ENCODE measurements around the gene GPR161. TPM values are rescaled to one million over a fixed set of nuclear protein-coding genes. Genes with fewer than 3 reads are reported as not detected.

The GPR161 gene
- polyA plus RNA-seq, 1 donor (not counting 4 experiments of a cell fraction or from before 2014, with no cell fraction given): 7.8 TPM

- DNase-seq (ENCODE audit: low read depth, low spot score) (no peak), FAIRE-seq (no peak)
- H3K27me3 ChIP-seq (ENCODE audit: control insufficient read depth, extremely low read depth, insufficient read depth, low read length): no peaks in the 10 kb centered on the region
- no peaks in the 10 kb centered on the region for H3K9me3 ChIP-seq (ENCODE audit: control insufficient read depth, low read depth, low read length)
- dilution Hi-C loops (cut with MboI; ENCODE audit: extremely low pct_ligation_motif_present, low sequenced_read_pairs): no loop called here
- no peaks in the 10 kb centered on the region for H3K79me2 ChIP-seq (ENCODE audit: control insufficient read depth, insufficient read depth, low read length)
- no peak for TF ChIP-seq CTCF (optimal IDR thresholded peaks at IDR 0.05 in 1 of 3, IDR thresholded peaks at IDR 0.05 in 1 of 3, conservative IDR thresholded peaks at IDR 0.05 in 1 of 3; ENCODE audit: extremely low read depth in 1 of 3, insufficient read depth in 2 of 3, low read length in 3 of 3)
- TF ChIP-seq EZH2 (IDR thresholded peaks at IDR 0.05; ENCODE audit: low read length): no peak
- H3K4me1 ChIP-seq (ENCODE audit: control insufficient read depth, extremely low read depth, insufficient read depth, low read length): no peaks in the 10 kb centered on the region
- no peaks in the 10 kb centered on the region for H3K36me3 ChIP-seq (ENCODE audit: control insufficient read depth in 2 of 2, extremely low read depth in 1 of 2, insufficient read depth in 2 of 2, low read length in 2 of 2)
- H3K4me2 ChIP-seq (ENCODE audit: control insufficient read depth, extremely low read depth, insufficient read depth, low read depth, low read length): no peak overlapping the region
- no peaks in the 10 kb centered on the region for H3K9me1 ChIP-seq (ENCODE audit: control insufficient read depth, extremely low read depth, insufficient read depth, low read length)
- no peak overlapping the region for H3K4me3 ChIP-seq (ENCODE audit: control insufficient read depth in 2 of 3, extremely low read depth in 1 of 3, insufficient read depth in 2 of 3, low read depth in 1 of 3, low read length in 3 of 3)
- H2AFZ ChIP-seq (ENCODE audit: control insufficient read depth, low read length): no peak overlapping the region
- no peak overlapping the region for H3K27ac ChIP-seq (ENCODE audit: control insufficient read depth, insufficient read depth, low read length)
- no peak overlapping the region for H3K9ac ChIP-seq (ENCODE audit: control insufficient read depth, extremely low read depth, insufficient read depth, low read length)
- H4K20me1 ChIP-seq (ENCODE audit: control insufficient read depth, extremely low read depth, insufficient read depth, low read length): no peaks in the 10 kb centered on the region
Observed at GRCh38 chr1:168159979-168160378, 23.2 kb upstream of the GPR161 start.

- Histone ChIP-seq H3K4me3 (ENCODE audit: control insufficient read depth in 2 of 3, extremely low read depth in 1 of 3, insufficient read depth in 2 of 3, low read depth in 1 of 3, low read length in 3 of 3) (no peak overlapping the region), H4K20me1 (ENCODE audit: control insufficient read depth, extremely low read depth, insufficient read depth, low read length) (no peaks in the 10 kb centered on the region), H2AFZ (ENCODE audit: control insufficient read depth, low read length) (no peak overlapping the region), H3K9me3 (ENCODE audit: control insufficient read depth, low read depth, low read length) (no peaks in the 10 kb centered on the region), H3K36me3 (ENCODE audit: control insufficient read depth in 2 of 2, extremely low read depth in 1 of 2, insufficient read depth in 2 of 2, low read length in 2 of 2) (no peaks in the 10 kb centered on the region), H3K79me2 (ENCODE audit: control insufficient read depth, insufficient read depth, low read length) (no peaks in the 10 kb centered on the region), H3K4me2 (ENCODE audit: control insufficient read depth, extremely low read depth, insufficient read depth, low read depth, low read length) (no peak overlapping the region), H3K4me1 (ENCODE audit: control insufficient read depth, extremely low read depth, insufficient read depth, low read length) (no peaks in the 10 kb centered on the region), H3K9ac (ENCODE audit: control insufficient read depth, extremely low read depth, insufficient read depth, low read length) (no peak overlapping the region), H3K27ac (ENCODE audit: control insufficient read depth, insufficient read depth, low read length) (no peak overlapping the region), H3K9me1 (ENCODE audit: control insufficient read depth, extremely low read depth, insufficient read depth, low read length) (no peaks in the 10 kb centered on the region), H3K27me3 (ENCODE audit: control insufficient read depth, extremely low read depth, insufficient read depth, low read length) (no peaks in the 10 kb centered on the region)
- FAIRE-seq (no peak), DNase-seq (ENCODE audit: low read depth, low spot score) (no peak)
- dilution Hi-C loops (cut with MboI; ENCODE audit: extremely low pct_ligation_motif_present, low sequenced_read_pairs): no loop called here
- TF ChIP-seq CTCF (optimal IDR thresholded peaks at IDR 0.05 in 1 of 3, IDR thresholded peaks at IDR 0.05 in 1 of 3, conservative IDR thresholded peaks at IDR 0.05 in 1 of 3; ENCODE audit: extremely low read depth in 1 of 3, insufficient read depth in 2 of 3, low read length in 3 of 3): no peak
- TF ChIP-seq EZH2 (IDR thresholded peaks at IDR 0.05; ENCODE audit: low read length): no peak
Observed at GRCh38 chr1:168159251-168159650, 22.5 kb upstream of the GPR161 start.
